ENCODE results near the gene IL12RB1. TPM values are rescaled to one million over a fixed set of nuclear protein-coding genes. Genes with fewer than 3 reads are reported as not detected.

IL12RB1 gene
- total and polyA plus RNA-seq, 2 of the 8 experiments (the other 6 are each of a cell fraction or from before 2014, with no cell fraction given) = 0.03 TPM; not detected in 1

- 0 out of 7 replicates have a peak, but pooled peaks cover 0 to 2% (median 0%) of the 10 kb centered on the region in 4 experiments for H3K4me1 ChIP-seq (replicated peaks in 1 of 4; ENCODE audit: control insufficient read depth in 3 of 4, insufficient read depth in 4 of 4, low read length in 3 of 4)
- no peak overlapping the region for H3K9ac ChIP-seq (replicated peaks in 1 of 4; ENCODE audit: extremely low read depth in 1 of 4, low read depth in 3 of 4, low read length in 3 of 4)
- H4K8ac ChIP-seq (ENCODE audit: extremely low read depth, insufficient read depth, low read length) = no peak overlapping the region
- no peak overlapping the region for H2BK120ac ChIP-seq (replicated peaks; ENCODE audit: low read depth, low read length)
- H4K5ac ChIP-seq (ENCODE audit: insufficient read length, low read depth, low read length) = no peak overlapping the region
- H3K14ac ChIP-seq (ENCODE audit: insufficient read length) = no peak overlapping the region
- no peaks in the 10 kb centered on the region for H3K27me3 ChIP-seq (replicated peaks in 1 of 4; ENCODE audit: control insufficient read depth in 3 of 4, extremely low read depth in 1 of 4, insufficient read depth in 3 of 4, low read length in 3 of 4)
- no peak overlapping the region for H3K23ac ChIP-seq (ENCODE audit: insufficient read length)
- H3K79me1 ChIP-seq (ENCODE audit: low read depth, low read length) = no peaks in the 10 kb centered on the region
- H2AFZ ChIP-seq (ENCODE audit: low read length) = no peak overlapping the region
- H4K91ac ChIP-seq (replicated peaks; ENCODE audit: insufficient read length, low read length) = no peak overlapping the region
- no peak overlapping the region for H3K4me2 ChIP-seq (ENCODE audit: insufficient read depth in 1 of 2, low read depth in 2 of 2, low read length in 2 of 2)
- H3K56ac ChIP-seq (replicated peaks; ENCODE audit: insufficient read length, low read depth, low read length) = no peak overlapping the region
- POLR2A ChIA-PET (ENCODE audit: partially characterized antibody) = interaction anchor here (1.0 kb wide), 1 partner anchor 48 kb away, joined by 4 read pairs; the partner anchor contains the start of gene ARRDC2
- H4K20me1 ChIP-seq (replicated peaks in 1 of 2; ENCODE audit: control insufficient read depth in 1 of 2, insufficient read depth in 2 of 2, low read length in 2 of 2) = no peaks in the 10 kb centered on the region
- no peak overlapping the region for H3K4me3 ChIP-seq (ENCODE audit: extremely low read depth in 1 of 4, insufficient read depth in 2 of 4, low read depth in 3 of 4, low read length in 4 of 4)
- FAIRE-seq (no peak), DNase-seq (ENCODE audit: low read depth in 1 of 2, low spot score in 2 of 2) (no peak)
- CTCF ChIA-PET (ENCODE audit: partially characterized antibody) = interaction anchor here (0.8 to 1.6 kb wide), 4 partner anchors 8 to 122 kb away, joined by 4 to 11 read pairs (median 4); partner anchors contain the start of gene ARRDC2
- no peak overlapping the region for H2BK5ac ChIP-seq (ENCODE audit: low read depth, low read length)
- peaks cover 2% of the 10 kb centered on the region; the same call in 1 of the 2 replicates for H3K23me2 ChIP-seq (ENCODE audit: low read depth, low read length)
- H3K27ac ChIP-seq (ENCODE audit: low read depth, low read length) = no peak overlapping the region
- H3K18ac ChIP-seq (ENCODE audit: extremely low read depth, low read length) = no peak overlapping the region
- H2BK20ac ChIP-seq (ENCODE audit: low read length) = no peak overlapping the region
- no peak overlapping the region for H3K4ac ChIP-seq (replicated peaks; ENCODE audit: insufficient read length, low read depth, low read length)
- H2BK12ac ChIP-seq (ENCODE audit: low read depth, low read length) = no peak overlapping the region
- no peaks in the 10 kb centered on the region for H3K79me2 ChIP-seq (ENCODE audit: control insufficient read depth in 1 of 2, insufficient read depth in 2 of 2, low read length in 2 of 2)
- no peak overlapping the region for H2AK5ac ChIP-seq (ENCODE audit: low read depth, low read length)
- no peaks in the 10 kb centered on the region for H3K36me3 ChIP-seq (ENCODE audit: control insufficient read depth in 2 of 4, insufficient read depth in 4 of 4, low read length in 3 of 4)
- no peaks in the 10 kb centered on the region for H3K9me3 ChIP-seq (ENCODE audit: insufficient read depth in 2 of 2, low read depth in 1 of 2, low read length in 1 of 2)
- WGBS, 2 experiments (ENCODE audit: extremely low coverage in 1 of 2, insufficient coverage in 1 of 2, insufficient read length in 1 of 2, insufficient replicate concordance in 2 of 2, low coverage in 1 of 2, low lambda C conversion rate in 2 of 2, missing lambda C conversion rate in 1 of 2) = 79% methylated on average over 4 of the region's 5 CpGs; no CpG with 5 or more reads in 1 of the 2 experiments
- H2BK15ac ChIP-seq (ENCODE audit: low read length) = no peak overlapping the region
- TF ChIP-seq CBX5 (IDR thresholded peaks at IDR 0.05; ENCODE audit: low read depth, low read length) = no peak
- no peak for TF ChIP-seq GTF2F1 (IDR thresholded peaks at IDR 0.05; ENCODE audit: borderline replicate concordance, low read depth, low read length)
- no peak for TF ChIP-seq KDM1A (IDR thresholded peaks at IDR 0.05; ENCODE audit: borderline replicate concordance, low read length)
- no peak for TF ChIP-seq HDAC6 (IDR thresholded peaks at IDR 0.05; ENCODE audit: low read depth, low read length)
- no peak for TF ChIP-seq SIN3A (conservative IDR thresholded peaks at IDR 0.05 in 1 of 2, IDR thresholded peaks at IDR 0.05 in 1 of 2; ENCODE audit: low read depth in 1 of 2, low read length in 2 of 2)
- no peak for TF ChIP-seq ATF2 (IDR thresholded peaks at IDR 0.05; ENCODE audit: low read length)
Observed at GRCh38 chr19:18055967-18056366, 30.8 kb downstream of the IL12RB1 start.
